GM23338 (cell line): ENCODE data around the gene TRDN. TPM values are rescaled to one million over a fixed set of nuclear protein-coding genes. Genes with fewer than 3 reads are reported as not detected.
A peak's percentile ranks its signal among the peaks of the same experiment; 100 is the strongest.

ENCODE experiments used
- ATAC-seq: fragments of 200-7000 bp; cut with Tn5 transposase; 3 replicates; pipeline ENCODE4 v1.9.1; 2020
- DNase-seq: peaks from one replicate; pipeline ENCODE4 v3.0.0-alpha.2; 2015; ENCODE audit warnings: low spot score
- H2AFZ ChIP-seq: fragments of 200-600 bp; sonication (generic); 2 replicates; pipeline ENCODE4 v1.8.0; 2016; ENCODE audit warnings: antibody characterized with exemption, mild to moderate bottlenecking, moderate library complexity
- H3F3A ChIP-seq: fragments of 200-600 bp; sonication (generic); replicated peaks from 2 replicates; pipeline ENCODE4 v1.8.0; 2017; ENCODE audit warnings: antibody characterized with exemption, mixed run types, low read depth
- H3K27ac ChIP-seq: fragments of 200-600 bp; sonication (generic); 2 replicates; pipeline ENCODE4 v1.6.1; 2016; ENCODE audit warnings: low read depth
- H3K27me3 ChIP-seq: fragments of 200-600 bp; sonication (generic); 2 replicates; pipeline ENCODE4 v1.8.0; 2016; ENCODE audit warnings: mild to moderate bottlenecking, mixed run types, moderate library complexity; ENCODE audit not compliant: insufficient read depth
- H3K36me3 ChIP-seq: fragments of 200-600 bp; sonication (generic); 2 replicates; pipeline ENCODE4 v1.8.0; 2016; ENCODE audit warnings: mild to moderate bottlenecking; ENCODE audit not compliant: insufficient read depth
- H3K4me1 ChIP-seq: fragments of 200-600 bp; sonication (generic); 2 replicates; pipeline ENCODE4 v1.8.0; 2016; ENCODE audit warnings: mild to moderate bottlenecking, moderate library complexity; ENCODE audit not compliant: insufficient read depth
- H3K4me2 ChIP-seq: fragments of 200-600 bp; sonication (generic); 2 replicates; pipeline ENCODE4 v1.7.1; 2017; ENCODE audit warnings: mixed run types
- H3K4me3 ChIP-seq: fragments of 200-600 bp; sonication (generic); 2 replicates; pipeline ENCODE4 v1.6.1; 2016; ENCODE audit warnings: mixed run types
- H3K79me2 ChIP-seq: fragments of 200-600 bp; sonication (generic); replicated peaks from 2 replicates; pipeline ENCODE4 v1.8.0; 2017; ENCODE audit warnings: mild to moderate bottlenecking; ENCODE audit not compliant: insufficient read depth
- H3K9me2 ChIP-seq: fragments of 200-600 bp; sonication (generic); 2 replicates; pipeline ENCODE4 v1.8.0; 2017; ENCODE audit not compliant: insufficient read depth
- H4K20me1 ChIP-seq: fragments of 200-600 bp; sonication (generic); replicated peaks from 2 replicates; pipeline ENCODE4 v1.8.0; 2017; ENCODE audit warnings: mild to moderate bottlenecking; ENCODE audit not compliant: insufficient read depth
- H3K27ac Mint-ChIP-seq: 2 replicates; pipeline ENCODE4 v1.8.0; 2020; ENCODE audit warnings: inconsistent platforms, mild to moderate bottlenecking, moderate library complexity, mixed read lengths
- H3K27me3 Mint-ChIP-seq: 3 replicates; pipeline ENCODE4 v1.8.0; 2022; ENCODE audit warnings: low read depth, mild to moderate bottlenecking, moderate library complexity, mixed read lengths, inconsistent platforms; ENCODE audit not compliant: insufficient read depth, poor library complexity
- H3K36me3 Mint-ChIP-seq: 3 replicates; pipeline ENCODE4 v1.8.0; 2021; ENCODE audit warnings: low read depth, mild to moderate bottlenecking, inconsistent platforms, moderate library complexity, mixed read lengths
- H3K4me1 Mint-ChIP-seq: 3 replicates; pipeline ENCODE4 v1.8.0; 2020; ENCODE audit warnings: mild to moderate bottlenecking, inconsistent platforms, mixed read lengths
- H3K4me3 Mint-ChIP-seq: 3 replicates; pipeline ENCODE4 v1.8.0; 2021; ENCODE audit warnings: moderate library complexity, mild to moderate bottlenecking, inconsistent platforms, mixed read lengths
- H3K9me3 Mint-ChIP-seq: 3 replicates; pipeline ENCODE4 v1.8.0; 2020; ENCODE audit warnings: moderate library complexity, mild to moderate bottlenecking, inconsistent platforms, mixed read lengths
- CREB1 ChIP-seq: fragments of 250-450 bp; sonication (Bioruptor Pico); IDR thresholded peaks from 2 replicates; pipeline ENCODE4 v1.5.0; 2020; ENCODE audit warnings: low read depth, mild to moderate bottlenecking, moderate library complexity
- EZH2 ChIP-seq: fragments of 200-600 bp; sonication (generic); IDR thresholded peaks from one replicate; pipeline ENCODE4 v1.8.0; 2017; ENCODE audit warnings: antibody characterized with exemption, mild to moderate bottlenecking, low read depth; ENCODE audit not compliant: unreplicated experiment
- EZH2phosphoT487 ChIP-seq: fragments of 200-600 bp; sonication (generic); IDR thresholded peaks from one replicate; pipeline ENCODE4 v1.8.1; 2018; ENCODE audit warnings: antibody characterized with exemption; ENCODE audit not compliant: unreplicated experiment
- POLR2AphosphoS5 ChIP-seq: IDR thresholded peaks from 2 replicates; pipeline ENCODE4 v1.6.1; 2016; ENCODE audit warnings: antibody characterized with exemption, low read depth
- ZNF331 ChIP-seq: fragments of 250-450 bp; sonication (Bioruptor Pico); IDR thresholded peaks from 2 replicates; pipeline ENCODE4 v1.5.0; 2020; ENCODE audit warnings: low read depth, mild to moderate bottlenecking, moderate library complexity
- polyA plus RNA-seq: library from polyadenylated mRNA; unstranded; fragments of >200 nt; fragmentation: Nextera tagmentation; extraction: Ambion mirVana; gene quantifications from 2 replicates; pipeline ENCODE4 v1.2.1, GENCODE V29; 2016
- total RNA-seq: library from RNA; depleted of rRNA; stranded (reverse); fragments of >200 nt; shearing (Covaris generic); gene quantifications from 2 replicates; pipeline ENCODE4 v1.2.3, GENCODE V29; 2014
- TF ChIP-seq, protein P1 (sequence below): IDR thresholded peaks from one replicate; pipeline ENCODE4 v1.6.1; 2018; ENCODE audit warnings: antibody characterized with exemption; ENCODE audit not compliant: unreplicated experiment
- TF ChIP-seq, protein P2 (sequence below): fragments of 250-450 bp; sonication (Bioruptor Pico); IDR thresholded peaks from 2 replicates; pipeline ENCODE4 v1.5.0; 2020; ENCODE audit warnings: mild to moderate bottlenecking, moderate library complexity

Gene TRDN
- total and polyA plus RNA-seq, 2 experiments from 2014 or later: 35.5 to 137 TPM

DNA sequence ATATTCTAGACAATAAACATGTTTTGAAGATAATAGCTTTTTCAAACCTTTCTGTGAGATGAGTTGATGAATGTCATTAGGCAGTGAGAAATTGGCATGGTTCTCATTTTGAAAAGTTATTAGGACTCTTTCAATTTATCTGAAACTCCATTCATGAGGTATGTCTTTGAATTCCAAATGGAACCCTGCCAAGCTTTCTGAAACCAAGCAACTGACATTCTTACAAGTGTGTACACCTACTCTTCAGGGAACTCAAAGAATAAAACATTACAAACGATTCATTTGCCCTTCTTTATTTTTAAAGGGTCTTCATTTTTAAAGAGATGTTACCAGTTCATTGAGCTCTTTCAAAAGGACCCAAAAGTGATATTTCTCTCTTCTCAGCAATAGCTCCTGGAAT is 2.1 kb upstream of the TRDN start:
- no peaks in the 10 kb centered on the region for H3K79me2 ChIP-seq
- Mint-ChIP-seq H3K27me3 (no peaks in the 10 kb centered on the region), H3K4me3 (no peak overlapping the region), H3K9me3 (no peaks in the 10 kb centered on the region), H3K27ac (no peak overlapping the region), H3K36me3 (no peaks in the 10 kb centered on the region), H3K4me1 (peaks cover 28% of the 10 kb centered on the region)
- ATAC-seq (no peak), DNase-seq (no peak)
- H3K36me3 ChIP-seq: no peaks in the 10 kb centered on the region
- no peaks in the 10 kb centered on the region for H3K9me2 ChIP-seq
- H3K27ac ChIP-seq: no peak overlapping the region
- TF ChIP-seq POLR2AphosphoS5: no peak
- TF ChIP-seq CREB1 (CRISPR knock-in tag): no peak
- no peak for TF ChIP-seq EZH2
- no peak for TF ChIP-seq ZNF331 (CRISPR knock-in tag)
- no peak overlapping the region for H3K4me2 ChIP-seq
- H3K4me3 ChIP-seq: no peak overlapping the region
- no peaks in the 10 kb centered on the region for H3K27me3 ChIP-seq
- H2AFZ ChIP-seq: no peak overlapping the region
- no peaks in the 10 kb centered on the region for H4K20me1 ChIP-seq
- H3K4me1 ChIP-seq: peaks cover 5% of the 10 kb centered on the region; the same call in 1 of the 2 replicates
- no peaks in the 10 kb centered on the region for H3F3A ChIP-seq

DNA sequence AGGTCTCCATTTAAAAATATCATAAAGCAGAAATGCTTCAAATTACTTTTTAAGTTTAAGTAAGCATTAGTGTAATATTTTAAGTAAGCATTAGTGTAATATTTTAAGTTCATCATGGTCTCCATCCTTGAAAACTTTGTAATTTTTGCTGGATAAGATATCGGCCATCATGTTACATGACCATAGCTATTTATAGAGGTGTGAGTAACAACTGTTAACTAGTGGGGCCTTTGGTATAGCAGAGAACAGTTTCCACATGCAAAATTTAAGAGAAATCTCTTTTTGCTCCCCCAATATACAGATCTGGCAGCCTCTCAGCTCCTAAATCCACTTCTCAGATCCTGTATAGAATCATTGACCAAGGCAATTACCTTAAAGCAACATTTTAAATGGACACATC is 468 bp downstream of the TRDN start:
- Histone ChIP-seq H3K27ac (no peak overlapping the region), H3K4me3 (no peak overlapping the region), H3K4me1 (peaks cover 5% of the 10 kb centered on the region; the same call in 1 of the 2 replicates), H4K20me1 (no peaks in the 10 kb centered on the region), H3K27me3 (no peaks in the 10 kb centered on the region), H3F3A (no peaks in the 10 kb centered on the region), H2AFZ (peak overlapping the region; percentile 16; the same call in 1 of the 2 replicates), H3K4me2 (no peak overlapping the region), H3K9me2 (no peaks in the 10 kb centered on the region), H3K36me3 (no peaks in the 10 kb centered on the region), H3K79me2 (no peaks in the 10 kb centered on the region)
- ATAC-seq: no peak
- Mint-ChIP-seq H3K9me3 (no peaks in the 10 kb centered on the region), H3K27me3 (no peaks in the 10 kb centered on the region), H3K27ac (0 out of 2 replicates have a peak overlapping the region, but pooled peaks have one; percentile 83), H3K4me1 (peaks cover 30% of the 10 kb centered on the region), H3K36me3 (no peaks in the 10 kb centered on the region), H3K4me3 (no peak overlapping the region)
- TF ChIP-seq POLR2AphosphoS5: no peak
- no peak for TF ChIP-seq EZH2phosphoT487
- TF ChIP-seq, protein P1, sequence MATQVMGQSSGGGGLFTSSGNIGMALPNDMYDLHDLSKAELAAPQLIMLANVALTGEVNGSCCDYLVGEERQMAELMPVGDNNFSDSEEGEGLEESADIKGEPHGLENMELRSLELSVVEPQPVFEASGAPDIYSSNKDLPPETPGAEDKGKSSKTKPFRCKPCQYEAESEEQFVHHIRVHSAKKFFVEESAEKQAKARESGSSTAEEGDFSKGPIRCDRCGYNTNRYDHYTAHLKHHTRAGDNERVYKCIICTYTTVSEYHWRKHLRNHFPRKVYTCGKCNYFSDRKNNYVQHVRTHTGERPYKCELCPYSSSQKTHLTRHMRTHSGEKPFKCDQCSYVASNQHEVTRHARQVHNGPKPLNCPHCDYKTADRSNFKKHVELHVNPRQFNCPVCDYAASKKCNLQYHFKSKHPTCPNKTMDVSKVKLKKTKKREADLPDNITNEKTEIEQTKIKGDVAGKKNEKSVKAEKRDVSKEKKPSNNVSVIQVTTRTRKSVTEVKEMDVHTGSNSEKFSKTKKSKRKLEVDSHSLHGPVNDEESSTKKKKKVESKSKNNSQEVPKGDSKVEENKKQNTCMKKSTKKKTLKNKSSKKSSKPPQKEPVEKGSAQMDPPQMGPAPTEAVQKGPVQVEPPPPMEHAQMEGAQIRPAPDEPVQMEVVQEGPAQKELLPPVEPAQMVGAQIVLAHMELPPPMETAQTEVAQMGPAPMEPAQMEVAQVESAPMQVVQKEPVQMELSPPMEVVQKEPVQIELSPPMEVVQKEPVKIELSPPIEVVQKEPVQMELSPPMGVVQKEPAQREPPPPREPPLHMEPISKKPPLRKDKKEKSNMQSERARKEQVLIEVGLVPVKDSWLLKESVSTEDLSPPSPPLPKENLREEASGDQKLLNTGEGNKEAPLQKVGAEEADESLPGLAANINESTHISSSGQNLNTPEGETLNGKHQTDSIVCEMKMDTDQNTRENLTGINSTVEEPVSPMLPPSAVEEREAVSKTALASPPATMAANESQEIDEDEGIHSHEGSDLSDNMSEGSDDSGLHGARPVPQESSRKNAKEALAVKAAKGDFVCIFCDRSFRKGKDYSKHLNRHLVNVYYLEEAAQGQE: no peak
- TF ChIP-seq CREB1 (CRISPR knock-in tag): no peak
- no peak for TF ChIP-seq ZNF331 (CRISPR knock-in tag)
- TF ChIP-seq, protein P2, sequence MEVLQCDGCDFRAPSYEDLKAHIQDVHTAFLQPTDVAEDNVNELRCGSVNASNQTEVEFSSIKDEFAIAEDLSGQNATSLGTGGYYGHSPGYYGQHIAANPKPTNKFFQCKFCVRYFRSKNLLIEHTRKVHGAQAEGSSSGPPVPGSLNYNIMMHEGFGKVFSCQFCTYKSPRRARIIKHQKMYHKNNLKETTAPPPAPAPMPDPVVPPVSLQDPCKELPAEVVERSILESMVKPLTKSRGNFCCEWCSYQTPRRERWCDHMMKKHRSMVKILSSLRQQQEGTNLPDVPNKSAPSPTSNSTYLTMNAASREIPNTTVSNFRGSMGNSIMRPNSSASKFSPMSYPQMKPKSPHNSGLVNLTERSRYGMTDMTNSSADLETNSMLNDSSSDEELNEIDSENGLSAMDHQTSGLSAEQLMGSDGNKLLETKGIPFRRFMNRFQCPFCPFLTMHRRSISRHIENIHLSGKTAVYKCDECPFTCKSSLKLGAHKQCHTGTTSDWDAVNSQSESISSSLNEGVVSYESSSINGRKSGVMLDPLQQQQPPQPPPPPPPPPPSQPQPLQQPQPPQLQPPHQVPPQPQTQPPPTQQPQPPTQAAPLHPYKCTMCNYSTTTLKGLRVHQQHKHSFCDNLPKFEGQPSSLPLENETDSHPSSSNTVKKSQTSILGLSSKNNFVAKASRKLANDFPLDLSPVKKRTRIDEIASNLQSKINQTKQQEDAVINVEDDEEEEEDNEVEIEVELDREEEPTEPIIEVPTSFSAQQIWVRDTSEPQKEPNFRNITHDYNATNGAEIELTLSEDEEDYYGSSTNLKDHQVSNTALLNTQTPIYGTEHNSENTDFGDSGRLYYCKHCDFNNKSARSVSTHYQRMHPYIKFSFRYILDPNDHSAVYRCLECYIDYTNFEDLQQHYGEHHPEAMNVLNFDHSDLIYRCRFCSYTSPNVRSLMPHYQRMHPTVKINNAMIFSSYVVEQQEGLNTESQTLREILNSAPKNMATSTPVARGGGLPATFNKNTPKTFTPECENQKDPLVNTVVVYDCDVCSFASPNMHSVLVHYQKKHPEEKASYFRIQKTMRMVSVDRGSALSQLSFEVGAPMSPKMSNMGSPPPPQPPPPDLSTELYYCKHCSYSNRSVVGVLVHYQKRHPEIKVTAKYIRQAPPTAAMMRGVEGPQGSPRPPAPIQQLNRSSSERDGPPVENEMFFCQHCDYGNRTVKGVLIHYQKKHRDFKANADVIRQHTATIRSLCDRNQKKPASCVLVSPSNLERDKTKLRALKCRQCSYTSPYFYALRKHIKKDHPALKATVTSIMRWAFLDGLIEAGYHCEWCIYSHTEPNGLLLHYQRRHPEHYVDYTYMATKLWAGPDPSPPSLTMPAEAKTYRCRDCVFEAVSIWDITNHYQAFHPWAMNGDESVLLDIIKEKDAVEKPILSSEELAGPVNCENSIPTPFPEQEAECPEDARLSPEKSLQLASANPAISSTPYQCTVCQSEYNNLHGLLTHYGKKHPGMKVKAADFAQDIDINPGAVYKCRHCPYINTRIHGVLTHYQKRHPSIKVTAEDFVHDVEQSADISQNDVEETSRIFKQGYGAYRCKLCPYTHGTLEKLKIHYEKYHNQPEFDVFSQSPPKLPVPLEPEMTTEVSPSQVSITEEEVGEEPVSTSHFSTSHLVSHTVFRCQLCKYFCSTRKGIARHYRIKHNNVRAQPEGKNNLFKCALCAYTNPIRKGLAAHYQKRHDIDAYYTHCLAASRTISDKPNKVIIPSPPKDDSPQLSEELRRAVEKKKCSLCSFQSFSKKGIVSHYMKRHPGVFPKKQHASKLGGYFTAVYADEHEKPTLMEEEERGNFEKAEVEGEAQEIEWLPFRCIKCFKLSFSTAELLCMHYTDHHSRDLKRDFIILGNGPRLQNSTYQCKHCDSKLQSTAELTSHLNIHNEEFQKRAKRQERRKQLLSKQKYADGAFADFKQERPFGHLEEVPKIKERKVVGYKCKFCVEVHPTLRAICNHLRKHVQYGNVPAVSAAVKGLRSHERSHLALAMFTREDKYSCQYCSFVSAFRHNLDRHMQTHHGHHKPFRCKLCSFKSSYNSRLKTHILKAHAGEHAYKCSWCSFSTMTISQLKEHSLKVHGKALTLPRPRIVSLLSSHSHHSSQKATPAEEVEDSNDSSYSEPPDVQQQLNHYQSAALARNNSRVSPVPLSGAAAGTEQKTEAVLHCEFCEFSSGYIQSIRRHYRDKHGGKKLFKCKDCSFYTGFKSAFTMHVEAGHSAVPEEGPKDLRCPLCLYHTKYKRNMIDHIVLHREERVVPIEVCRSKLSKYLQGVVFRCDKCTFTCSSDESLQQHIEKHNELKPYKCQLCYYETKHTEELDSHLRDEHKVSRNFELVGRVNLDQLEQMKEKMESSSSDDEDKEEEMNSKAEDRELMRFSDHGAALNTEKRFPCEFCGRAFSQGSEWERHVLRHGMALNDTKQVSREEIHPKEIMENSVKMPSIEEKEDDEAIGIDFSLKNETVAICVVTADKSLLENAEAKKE (CRISPR knock-in tag): no peak
- TF ChIP-seq EZH2: no peak
- no peak for DNase-seq
